GM18505 (cell line): ENCODE measurements around the gene HERPUD1.
"Not testable (repeated sequence)": the region's sequence is repeated elsewhere in the genome, so short reads cannot be mapped to it uniquely, and the experiment has no call there.

Experiments
- ATAC-seq: cut with Tn5 transposase; IDR thresholded peaks from one replicate; pipeline ENCODE4 v1.9.1; 2021; ENCODE audit not compliant: unreplicated experiment
- POLR2A ChIP-seq: IDR thresholded peaks from 4 replicates; pipeline ENCODE4 v1.6.1; 2011; ENCODE audit warnings: borderline replicate concordance; ENCODE audit not compliant: insufficient read depth, insufficient read length; ENCODE audit errors: extremely low read depth

HERPUD1 gene

DNA sequence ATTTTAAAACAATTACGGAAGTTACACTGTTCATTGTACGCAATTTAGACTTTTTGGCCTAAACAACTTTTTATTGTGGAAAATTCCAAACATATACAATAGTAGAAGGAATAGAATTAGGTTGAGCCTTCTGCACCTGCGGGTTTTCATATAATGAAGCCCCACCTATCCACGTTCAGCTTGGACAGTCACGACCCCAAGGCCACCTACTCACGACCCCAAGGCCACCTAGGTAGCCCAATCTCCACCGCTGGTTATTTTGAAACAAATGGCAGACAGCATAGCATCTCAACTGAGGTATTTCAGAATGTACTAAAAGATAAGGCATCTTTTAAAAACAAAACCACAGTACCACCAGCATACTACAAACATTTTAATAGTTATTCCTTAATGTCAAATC, 58.0 kb downstream of the HERPUD1 start:
- no peak for TF ChIP-seq POLR2A
- no peak for ATAC-seq

DNA sequence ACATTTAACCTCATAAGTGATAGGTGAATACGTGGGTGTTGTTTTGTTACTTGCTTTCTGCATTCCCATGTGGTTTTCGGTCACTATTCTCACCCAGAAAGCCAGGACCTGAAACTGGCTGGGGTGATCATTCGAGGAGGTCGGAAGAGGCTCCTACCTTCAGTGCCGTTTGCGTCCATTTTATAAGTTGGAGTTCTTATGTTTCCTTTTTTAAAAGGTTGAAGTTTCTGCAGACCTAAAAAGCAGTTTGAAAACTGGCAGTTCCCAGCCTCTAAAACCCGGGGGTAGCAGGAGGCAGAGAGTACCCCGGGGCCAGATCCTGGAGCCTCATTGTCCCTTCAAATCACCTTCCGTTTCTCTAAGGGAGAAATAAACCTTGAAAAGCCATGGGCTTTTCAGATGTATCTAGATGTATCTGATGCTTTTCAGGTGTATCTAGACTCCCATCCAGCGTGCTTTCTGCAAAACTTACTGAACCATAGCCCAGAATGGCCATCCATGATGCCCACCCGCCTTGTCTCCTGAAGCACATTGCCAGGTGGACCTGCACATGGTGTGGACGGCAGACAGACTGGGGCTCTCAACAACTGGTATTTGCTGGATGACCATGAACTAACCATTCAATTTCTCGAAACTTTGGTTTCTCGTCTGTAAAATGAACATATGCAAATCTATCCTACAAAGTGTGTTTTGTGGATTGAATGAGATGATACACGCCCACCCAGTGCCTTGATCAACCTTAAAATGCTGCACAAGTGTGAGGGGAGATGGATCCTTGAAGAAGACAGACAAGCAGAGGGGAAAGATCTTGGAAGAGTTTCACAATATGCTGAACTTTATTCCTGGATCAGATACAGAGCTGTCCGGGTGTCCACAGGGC, 58.7 kb downstream of the HERPUD1 start:
- ATAC-seq, result no peak
- TF ChIP-seq POLR2A, result peak; percentile 72

DNA sequence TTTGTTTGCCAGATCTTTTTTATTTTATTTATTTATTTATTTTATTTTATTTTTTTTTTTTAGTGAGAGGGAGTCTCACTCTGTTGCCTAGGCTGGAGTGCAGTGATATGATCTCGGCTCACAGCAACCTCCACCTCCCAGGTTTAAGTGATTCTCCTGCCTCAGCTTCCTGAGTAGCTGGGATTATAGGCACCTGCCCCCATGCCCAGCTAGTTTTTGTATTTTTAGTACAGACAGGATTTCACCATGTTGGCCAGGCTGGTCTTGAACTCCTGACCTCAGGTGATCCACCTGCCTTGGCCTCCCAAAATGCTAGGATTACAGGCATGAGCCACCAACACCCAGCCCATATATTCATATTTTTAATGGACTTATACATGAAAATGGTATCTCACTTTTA, 60.5 kb downstream of the HERPUD1 start:
- ATAC-seq, result not testable (repeated sequence)

DNA sequence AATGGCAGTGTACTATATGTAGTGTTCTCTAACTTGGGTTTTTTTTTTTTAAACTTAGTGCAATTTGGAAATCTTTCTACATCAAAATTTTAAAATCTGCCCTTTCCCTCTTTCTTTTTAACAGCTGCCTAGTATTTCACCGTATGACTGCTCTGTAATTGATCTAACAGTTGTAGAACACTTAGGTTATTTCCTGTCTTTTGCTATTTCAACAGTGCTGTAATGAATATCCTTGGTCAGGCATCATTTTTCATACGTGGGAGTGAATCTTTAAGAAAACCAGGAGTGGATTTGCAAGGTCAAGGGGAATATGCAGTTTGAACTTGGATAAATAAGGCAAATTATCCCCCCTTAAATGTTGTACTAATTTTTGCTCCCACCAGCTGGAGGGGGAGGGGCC, 61.3 kb downstream of the HERPUD1 start:
- no peak for TF ChIP-seq POLR2A
- ATAC-seq, result no peak

- ATAC-seq, result no peak
- peak; percentile 11 for TF ChIP-seq POLR2A
Measured at GRCh38 chr16:56994311-56994710, 62.4 kb downstream of the HERPUD1 start.
